Stimulated activated CD8-positive, alpha-beta memory T cell treated with anti-CD3 and anti-CD28 coated beads, Interleukin-15, amount 100 ng/mL, for 48 hours (primary cell): ENCODE data around the gene SLC1A2.

Source experiments
- DNase-seq, 2 donors: peaks; one replicate each; pipeline ENCODE4 v3.0.0-alpha.2; 2020; ENCODE audit warnings: low read depth in 2 of 2

The SLC1A2 gene

DNA sequence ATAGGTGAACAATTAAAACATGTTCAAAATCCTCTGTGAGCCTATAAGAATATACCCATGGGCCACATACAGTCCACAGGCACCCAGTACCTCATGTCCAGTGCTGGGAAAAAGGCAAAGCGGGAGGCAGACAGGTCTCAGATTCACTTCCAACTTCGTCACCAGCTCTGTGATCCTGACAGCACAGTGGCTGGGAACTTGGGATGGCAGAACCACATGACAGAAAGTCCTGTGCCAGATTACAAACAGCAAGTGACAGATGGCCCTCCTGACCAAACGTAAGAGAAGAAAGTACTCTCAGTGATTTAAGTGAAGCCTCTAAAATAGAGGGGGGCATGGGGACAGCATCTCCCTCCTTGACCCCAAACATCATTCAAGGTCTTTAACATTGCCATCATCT lies 5.8 kb downstream of the SLC1A2 start:
- DNase-seq: no peak

DNA sequence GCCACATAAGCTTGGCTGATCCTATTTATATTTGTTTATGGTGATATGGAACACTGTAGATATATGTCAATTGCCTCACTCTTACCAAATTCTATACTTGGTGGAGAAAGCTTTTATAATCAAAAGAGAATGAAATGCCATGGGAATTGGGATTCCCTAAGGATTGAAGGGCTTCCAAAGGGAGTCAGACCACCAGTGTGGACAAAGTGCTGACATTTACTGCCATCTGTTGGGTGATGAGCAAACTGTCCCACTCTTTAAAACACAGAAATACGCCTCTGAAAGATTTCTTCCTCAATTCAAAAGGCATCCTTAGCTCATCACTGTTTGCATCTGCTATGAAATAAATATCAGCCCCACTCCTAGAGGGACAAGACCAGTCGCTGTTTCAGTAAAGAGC lies 7.1 kb downstream of the SLC1A2 start:
- no peak for DNase-seq

DNA sequence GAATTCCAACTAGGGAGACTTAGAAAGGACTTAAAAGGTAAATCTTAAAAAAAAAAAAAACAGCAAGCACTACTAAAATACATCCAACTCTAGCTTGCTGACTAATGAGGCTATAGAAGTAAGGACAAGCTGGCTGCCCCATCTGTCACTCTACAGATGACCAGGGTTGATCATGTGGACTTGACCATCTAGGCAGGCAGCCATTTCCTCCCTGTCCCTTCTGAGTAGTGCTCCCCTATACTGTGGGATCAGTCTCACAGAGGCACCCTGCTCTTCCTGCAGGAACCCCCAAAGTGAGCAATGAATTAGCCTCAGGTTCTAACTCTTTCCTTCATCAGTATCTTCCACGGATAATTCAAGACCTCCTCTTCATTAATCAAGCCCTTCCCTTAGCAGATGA lies 12.3 kb downstream of the SLC1A2 start:
- no peak for DNase-seq

GRCh38 chr11:35404388-35404775 lies 15.0 kb downstream of the SLC1A2 start:
- no peak for DNase-seq

DNA sequence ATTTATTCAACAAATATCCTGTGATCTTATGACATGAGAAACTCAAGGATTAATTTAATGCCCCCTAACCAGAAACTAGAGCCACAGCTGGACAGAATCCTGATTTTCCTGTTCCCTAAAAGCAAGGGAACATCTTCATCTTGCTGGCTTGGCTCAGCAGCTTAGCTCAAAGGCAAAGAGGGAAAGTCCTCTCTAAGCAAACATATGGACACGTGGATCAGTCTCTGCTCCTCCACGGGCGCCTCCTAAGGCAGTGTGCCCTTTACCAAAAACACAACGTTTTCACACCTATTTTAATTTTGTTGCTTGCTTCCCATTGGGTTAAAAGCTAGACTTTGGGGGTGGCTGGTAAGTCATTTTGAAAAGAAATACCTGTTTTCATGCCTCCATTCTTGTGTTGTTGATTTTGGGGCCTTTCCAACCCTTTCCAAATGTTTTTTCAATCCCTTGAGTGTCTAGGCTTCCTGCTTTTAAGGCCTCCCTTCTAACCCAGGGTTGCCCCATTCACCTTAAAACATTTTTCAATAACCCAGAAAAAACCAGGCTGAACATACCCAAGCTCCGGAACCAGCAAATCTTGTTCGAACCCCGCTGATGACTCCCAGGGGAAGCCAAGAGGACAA lies 15.5 kb downstream of the SLC1A2 start:
- no peak for DNase-seq

DNA sequence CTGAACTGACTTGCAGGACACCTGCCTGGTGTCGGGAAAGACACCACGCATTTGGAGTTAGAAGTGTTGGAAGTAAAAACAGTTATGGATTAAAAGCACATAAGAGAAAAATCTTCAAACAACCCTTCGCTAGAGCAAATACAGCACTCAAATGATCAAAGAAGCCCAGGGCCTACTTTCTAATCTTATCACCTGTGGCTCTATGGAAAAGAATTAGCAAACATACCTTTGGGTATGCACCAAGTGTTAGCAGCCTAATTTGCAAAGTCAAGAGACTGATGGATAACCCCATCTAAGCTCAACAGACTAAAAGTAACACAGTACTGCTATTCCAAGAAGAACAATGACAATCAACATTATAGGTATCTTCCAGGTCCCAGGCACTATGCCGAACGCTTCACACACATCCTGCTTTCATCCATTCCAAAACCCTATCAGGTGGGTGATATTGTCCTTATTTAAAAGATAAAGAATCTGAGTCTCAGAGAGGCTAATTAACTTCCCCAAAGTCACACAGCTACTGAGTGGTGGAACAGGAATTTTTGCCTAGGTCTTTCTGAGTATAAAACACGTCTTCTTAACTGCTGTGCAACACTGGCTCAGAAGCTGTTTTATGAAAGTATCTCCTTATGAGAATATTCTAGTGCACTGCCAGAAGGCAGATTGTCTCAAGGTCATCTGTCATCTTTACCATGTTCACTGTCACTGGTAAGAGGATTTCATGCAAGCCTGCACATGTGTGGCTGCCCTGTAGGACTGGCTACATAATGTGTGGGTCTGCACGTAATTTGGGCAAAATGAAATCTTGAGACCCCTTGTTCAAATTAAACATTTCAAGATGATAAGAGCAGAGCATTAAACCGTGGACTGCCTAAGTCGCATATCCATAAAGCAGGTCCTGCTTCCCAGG lies 16.4 kb downstream of the SLC1A2 start:
- DNase-seq: no peak

GRCh38 chr11:35398881-35399280 lies 20.5 kb downstream of the SLC1A2 start:
- DNase-seq: no peak

- DNase-seq: no peak
Measured at GRCh38 chr11:35394941-35395340, 24.4 kb downstream of the SLC1A2 start.

DNA sequence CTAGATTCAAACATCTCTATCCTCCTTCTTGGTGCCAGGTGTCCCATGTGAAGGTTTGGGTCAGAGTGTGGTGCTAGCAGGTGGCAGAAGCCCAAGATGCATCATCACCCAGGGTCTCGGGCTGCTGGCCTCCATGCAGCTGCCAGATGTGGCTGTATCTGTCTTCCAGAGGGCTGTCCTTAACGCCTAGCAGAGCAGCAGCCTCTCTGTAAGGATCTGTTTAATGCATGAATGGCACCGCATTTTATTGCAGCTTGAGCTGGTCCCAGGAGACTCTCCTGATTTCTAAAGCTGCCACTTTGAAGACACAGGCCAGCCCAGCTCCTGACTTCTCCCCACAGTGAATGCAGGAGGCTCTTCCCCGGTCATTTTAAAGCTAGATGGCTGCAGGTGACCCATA lies 26.3 kb downstream of the SLC1A2 start:
- no peak for DNase-seq

GRCh38 chr11:35391922-35392688 lies 27.3 kb downstream of the SLC1A2 start:
- DNase-seq: peak; percentile 63 to 74

GRCh38 chr11:35390737-35391682 lies 28.3 kb downstream of the SLC1A2 start:
- peak in 1 of 2 donors; percentile 29 for DNase-seq

GRCh38 chr11:35389897-35390465 lies 29.4 kb downstream of the SLC1A2 start:
- peak in 1 of 2 donors; percentile 12 for DNase-seq

DNA sequence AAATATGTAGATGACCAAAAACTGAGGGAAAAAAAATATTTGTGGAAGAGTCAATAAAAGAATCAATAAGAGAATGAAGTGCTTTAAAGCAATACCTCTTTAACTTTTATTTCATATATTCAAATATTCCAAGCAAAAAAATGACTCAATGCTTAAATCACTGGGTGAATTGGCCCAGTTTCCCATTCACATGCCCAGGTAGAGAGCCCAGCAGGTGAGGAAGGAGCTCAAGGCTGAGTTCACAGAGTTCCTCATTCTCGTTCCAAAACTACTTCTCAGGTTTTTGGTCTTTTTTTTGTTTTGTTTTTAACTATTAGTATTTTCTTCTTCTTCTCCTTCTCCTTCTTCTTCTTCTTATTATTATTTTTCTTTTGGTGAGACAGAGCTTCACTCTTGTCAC lies 30.2 kb downstream of the SLC1A2 start:
- DNase-seq: no peak

GRCh38 chr11:35388061-35388460 lies 31.3 kb downstream of the SLC1A2 start:
- no peak for DNase-seq

DNA sequence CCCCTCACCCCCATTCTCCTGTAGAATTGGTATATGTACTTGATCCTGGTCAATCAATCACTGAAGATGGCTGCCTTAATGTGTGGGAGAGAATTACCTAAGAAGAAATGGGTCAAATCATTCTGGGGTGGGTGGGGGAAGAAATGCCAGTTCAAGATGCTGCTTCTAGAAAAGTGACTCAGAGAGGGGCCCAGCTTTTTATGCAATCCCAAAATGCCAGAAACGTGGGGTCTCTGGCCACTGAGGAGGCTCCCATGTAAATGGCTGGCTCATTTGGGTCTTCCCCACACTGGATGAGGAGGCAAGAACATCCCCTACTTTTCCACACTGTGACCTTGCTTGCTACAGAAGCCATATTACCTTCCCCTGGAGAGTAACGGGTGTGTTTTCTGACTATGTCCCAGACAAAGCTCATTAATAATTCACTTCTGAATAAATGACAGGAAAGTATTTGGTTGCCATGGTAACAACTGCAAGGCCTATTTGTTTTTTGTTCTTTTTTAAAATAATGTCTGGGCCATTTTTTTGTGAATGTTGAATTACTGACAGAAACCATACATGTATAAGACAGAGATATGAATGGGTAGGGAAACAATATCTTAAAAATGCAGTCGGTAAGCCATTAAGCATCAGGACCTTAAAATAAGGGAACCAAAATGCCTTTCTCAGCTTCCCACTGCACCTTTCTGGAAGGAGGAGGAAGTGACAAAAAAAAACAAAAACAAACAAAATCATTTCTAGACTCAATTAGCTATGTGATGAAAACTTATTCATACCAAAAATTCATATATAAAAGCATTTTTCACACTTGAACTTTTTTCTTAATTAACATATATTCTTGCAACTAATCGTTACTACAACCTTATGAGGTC lies 32.0 kb downstream of the SLC1A2 start:
- DNase-seq: no peak

DNA sequence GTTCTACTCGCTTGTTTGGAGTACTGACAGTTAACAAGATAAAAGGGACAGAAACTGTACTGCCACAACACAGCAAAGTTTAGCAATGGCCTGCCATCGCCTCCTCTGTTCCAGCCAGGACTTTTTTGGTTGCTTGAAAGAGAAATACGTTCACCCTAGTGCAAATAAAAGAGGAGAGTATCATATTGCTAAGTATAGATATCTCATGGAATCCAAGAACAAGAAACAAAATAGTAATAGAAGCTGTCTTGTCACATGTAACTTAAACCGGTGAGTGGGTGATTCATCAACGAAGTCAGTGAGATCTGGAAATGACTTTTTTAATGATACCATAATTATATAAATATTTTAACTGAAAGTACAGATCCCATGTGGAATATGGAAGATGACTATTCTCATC lies 35.4 kb downstream of the SLC1A2 start:
- DNase-seq: no peak

DNA sequence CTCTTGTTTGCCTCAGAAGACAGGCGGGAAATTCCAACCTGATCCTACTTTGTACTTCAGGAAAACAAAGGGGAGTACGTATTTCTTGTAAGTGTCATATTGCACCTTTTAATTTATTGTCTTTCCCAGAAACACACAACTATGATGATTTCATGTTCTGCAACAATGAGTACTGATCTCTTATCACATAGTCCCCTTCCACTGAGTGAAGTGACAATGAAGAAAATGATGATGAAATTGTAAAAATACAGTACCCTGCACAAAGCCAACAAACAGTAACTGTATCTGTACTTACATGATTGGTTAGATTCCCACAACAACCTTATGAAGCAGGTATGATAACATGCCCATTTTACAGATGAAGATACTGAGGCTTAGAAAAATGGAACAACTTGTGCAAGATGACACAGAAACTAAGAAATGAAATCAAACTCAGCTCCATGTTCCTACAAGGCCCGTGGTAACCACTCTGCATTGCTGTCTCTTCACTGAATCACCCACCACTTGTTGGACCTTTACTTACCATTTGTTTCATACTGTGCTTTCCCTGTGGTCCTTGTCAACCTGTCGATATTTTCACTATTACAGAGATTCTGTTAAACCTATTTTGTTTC lies 37.5 kb downstream of the SLC1A2 start:
- DNase-seq: no peak

GRCh38 chr11:35380603-35381002 lies 38.8 kb downstream of the SLC1A2 start:
- no peak for DNase-seq

DNA sequence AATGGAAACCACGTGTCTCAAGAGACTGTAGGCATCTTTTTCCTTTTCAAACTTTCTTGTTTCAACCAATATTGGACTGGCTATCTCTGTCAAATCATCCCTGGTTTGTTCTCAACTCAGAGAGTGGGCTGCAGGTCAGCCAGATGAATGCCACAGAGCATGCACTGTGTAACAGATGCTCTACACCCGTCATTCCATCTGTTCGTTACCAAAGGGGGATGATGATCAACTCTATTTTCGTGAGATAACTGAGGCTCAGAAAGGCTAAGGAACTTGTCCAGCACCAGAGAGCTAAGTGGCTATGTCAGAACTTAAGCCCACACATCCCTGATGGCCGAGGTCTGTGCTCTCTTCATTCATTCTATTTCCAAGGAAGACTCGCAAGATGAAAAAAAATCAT lies 42.1 kb downstream of the SLC1A2 start:
- DNase-seq: no peak

GRCh38 chr11:35376613-35377012 lies 42.7 kb downstream of the SLC1A2 start:
- no peak for DNase-seq
